ENCODE results near the gene TSPEAR. TPM values are rescaled to one million over a fixed set of nuclear protein-coding genes. Genes with fewer than 3 reads are reported as not detected.
A peak's percentile ranks its signal among the peaks of the same experiment; 100 is the strongest.

Gene TSPEAR
- total and polyA plus RNA-seq, 2 of the 13 experiments (the other 11 are each of a cell fraction or from before 2014, with no cell fraction given), result 0.07 to 0.32 TPM

GRCh38 chr21:44483288-44484237 is 227.8 kb downstream of the TSPEAR start (continued):
- TF ChIP-seq, protein P1, sequence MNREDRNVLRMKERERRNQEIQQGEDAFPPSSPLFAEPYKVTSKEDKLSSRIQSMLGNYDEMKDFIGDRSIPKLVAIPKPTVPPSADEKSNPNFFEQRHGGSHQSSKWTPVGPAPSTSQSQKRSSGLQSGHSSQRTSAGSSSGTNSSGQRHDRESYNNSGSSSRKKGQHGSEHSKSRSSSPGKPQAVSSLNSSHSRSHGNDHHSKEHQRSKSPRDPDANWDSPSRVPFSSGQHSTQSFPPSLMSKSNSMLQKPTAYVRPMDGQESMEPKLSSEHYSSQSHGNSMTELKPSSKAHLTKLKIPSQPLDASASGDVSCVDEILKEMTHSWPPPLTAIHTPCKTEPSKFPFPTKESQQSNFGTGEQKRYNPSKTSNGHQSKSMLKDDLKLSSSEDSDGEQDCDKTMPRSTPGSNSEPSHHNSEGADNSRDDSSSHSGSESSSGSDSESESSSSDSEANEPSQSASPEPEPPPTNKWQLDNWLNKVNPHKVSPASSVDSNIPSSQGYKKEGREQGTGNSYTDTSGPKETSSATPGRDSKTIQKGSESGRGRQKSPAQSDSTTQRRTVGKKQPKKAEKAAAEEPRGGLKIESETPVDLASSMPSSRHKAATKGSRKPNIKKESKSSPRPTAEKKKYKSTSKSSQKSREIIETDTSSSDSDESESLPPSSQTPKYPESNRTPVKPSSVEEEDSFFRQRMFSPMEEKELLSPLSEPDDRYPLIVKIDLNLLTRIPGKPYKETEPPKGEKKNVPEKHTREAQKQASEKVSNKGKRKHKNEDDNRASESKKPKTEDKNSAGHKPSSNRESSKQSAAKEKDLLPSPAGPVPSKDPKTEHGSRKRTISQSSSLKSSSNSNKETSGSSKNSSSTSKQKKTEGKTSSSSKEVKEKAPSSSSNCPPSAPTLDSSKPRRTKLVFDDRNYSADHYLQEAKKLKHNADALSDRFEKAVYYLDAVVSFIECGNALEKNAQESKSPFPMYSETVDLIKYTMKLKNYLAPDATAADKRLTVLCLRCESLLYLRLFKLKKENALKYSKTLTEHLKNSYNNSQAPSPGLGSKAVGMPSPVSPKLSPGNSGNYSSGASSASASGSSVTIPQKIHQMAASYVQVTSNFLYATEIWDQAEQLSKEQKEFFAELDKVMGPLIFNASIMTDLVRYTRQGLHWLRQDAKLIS (CRISPR knock-in tag; IDR thresholded peaks at IDR 0.05), result peak; percentile 7; the same call in 1 of the 2 replicates
- TF ChIP-seq ZNF121 (CRISPR knock-in tag; IDR thresholded peaks at IDR 0.05) (peak; percentile 58; the same call in 1 of the 2 replicates), MXD4 (CRISPR knock-in tag; IDR thresholded peaks at IDR 0.05) (0 out of 2 replicates have a peak, but pooled peaks have one; percentile 13), ZSCAN31 (CRISPR knock-in tag; IDR thresholded peaks at IDR 0.05; ENCODE audit: low read depth) (peak; percentile 47; the same call in 1 of the 2 replicates), SOX13 (IDR thresholded peaks at IDR 0.05) (no peak), SOX13 (CRISPR knock-in tag; conservative IDR thresholded peaks at IDR 0.05 in 1 of 2, IDR thresholded peaks at IDR 0.05 in 1 of 2) (no peak), ZNF674 (CRISPR knock-in tag; IDR thresholded peaks at IDR 0.05; ENCODE audit: low read depth) (0 out of 2 replicates have a peak, but pooled peaks have one; percentile 37), STAT5B (CRISPR knock-in tag; IDR thresholded peaks at IDR 0.05) (no peak), MEIS2 (CRISPR knock-in tag; IDR thresholded peaks at IDR 0.05) (no peak), SAFB2 (CRISPR knock-in tag; IDR thresholded peaks at IDR 0.05; ENCODE audit: borderline replicate concordance, low read depth) (0 out of 2 replicates have a peak, but pooled peaks have one; percentile 54), MAZ (IDR thresholded peaks at IDR 0.05; ENCODE audit: borderline replicate concordance, low read depth, low read length) (no peak), MAZ (CRISPR knock-in tag; IDR thresholded peaks at IDR 0.05; ENCODE audit: low read depth) (0 out of 2 replicates have a peak, but pooled peaks have one; percentile 13), ZNF335 (CRISPR knock-in tag; IDR thresholded peaks at IDR 0.05) (peak; percentile 29; the same call in 1 of the 2 replicates), ZNF780A (CRISPR knock-in tag; IDR thresholded peaks at IDR 0.05) (no peak), CREM (IDR thresholded peaks at IDR 0.05) (peak; percentile 49), CREM (CRISPR knock-in tag; IDR thresholded peaks at IDR 0.05) (no peak), ISL2 (CRISPR knock-in tag; IDR thresholded peaks at IDR 0.05) (0 out of 2 replicates have a peak, but pooled peaks have one; percentile 30), ZNF7 (CRISPR knock-in tag; IDR thresholded peaks at IDR 0.05) (no peak)
- TF ChIP-seq, protein P2, sequence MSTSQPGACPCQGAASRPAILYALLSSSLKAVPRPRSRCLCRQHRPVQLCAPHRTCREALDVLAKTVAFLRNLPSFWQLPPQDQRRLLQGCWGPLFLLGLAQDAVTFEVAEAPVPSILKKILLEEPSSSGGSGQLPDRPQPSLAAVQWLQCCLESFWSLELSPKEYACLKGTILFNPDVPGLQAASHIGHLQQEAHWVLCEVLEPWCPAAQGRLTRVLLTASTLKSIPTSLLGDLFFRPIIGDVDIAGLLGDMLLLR (CRISPR knock-in tag; IDR thresholded peaks at IDR 0.05), result no peak
- TF ChIP-seq, protein P3, sequence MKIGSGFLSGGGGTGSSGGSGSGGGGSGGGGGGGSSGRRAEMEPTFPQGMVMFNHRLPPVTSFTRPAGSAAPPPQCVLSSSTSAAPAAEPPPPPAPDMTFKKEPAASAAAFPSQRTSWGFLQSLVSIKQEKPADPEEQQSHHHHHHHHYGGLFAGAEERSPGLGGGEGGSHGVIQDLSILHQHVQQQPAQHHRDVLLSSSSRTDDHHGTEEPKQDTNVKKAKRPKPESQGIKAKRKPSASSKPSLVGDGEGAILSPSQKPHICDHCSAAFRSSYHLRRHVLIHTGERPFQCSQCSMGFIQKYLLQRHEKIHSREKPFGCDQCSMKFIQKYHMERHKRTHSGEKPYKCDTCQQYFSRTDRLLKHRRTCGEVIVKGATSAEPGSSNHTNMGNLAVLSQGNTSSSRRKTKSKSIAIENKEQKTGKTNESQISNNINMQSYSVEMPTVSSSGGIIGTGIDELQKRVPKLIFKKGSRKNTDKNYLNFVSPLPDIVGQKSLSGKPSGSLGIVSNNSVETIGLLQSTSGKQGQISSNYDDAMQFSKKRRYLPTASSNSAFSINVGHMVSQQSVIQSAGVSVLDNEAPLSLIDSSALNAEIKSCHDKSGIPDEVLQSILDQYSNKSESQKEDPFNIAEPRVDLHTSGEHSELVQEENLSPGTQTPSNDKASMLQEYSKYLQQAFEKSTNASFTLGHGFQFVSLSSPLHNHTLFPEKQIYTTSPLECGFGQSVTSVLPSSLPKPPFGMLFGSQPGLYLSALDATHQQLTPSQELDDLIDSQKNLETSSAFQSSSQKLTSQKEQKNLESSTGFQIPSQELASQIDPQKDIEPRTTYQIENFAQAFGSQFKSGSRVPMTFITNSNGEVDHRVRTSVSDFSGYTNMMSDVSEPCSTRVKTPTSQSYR (CRISPR knock-in tag; IDR thresholded peaks at IDR 0.05; ENCODE audit: borderline replicate concordance), result no peak
- TF ChIP-seq, protein P4, sequence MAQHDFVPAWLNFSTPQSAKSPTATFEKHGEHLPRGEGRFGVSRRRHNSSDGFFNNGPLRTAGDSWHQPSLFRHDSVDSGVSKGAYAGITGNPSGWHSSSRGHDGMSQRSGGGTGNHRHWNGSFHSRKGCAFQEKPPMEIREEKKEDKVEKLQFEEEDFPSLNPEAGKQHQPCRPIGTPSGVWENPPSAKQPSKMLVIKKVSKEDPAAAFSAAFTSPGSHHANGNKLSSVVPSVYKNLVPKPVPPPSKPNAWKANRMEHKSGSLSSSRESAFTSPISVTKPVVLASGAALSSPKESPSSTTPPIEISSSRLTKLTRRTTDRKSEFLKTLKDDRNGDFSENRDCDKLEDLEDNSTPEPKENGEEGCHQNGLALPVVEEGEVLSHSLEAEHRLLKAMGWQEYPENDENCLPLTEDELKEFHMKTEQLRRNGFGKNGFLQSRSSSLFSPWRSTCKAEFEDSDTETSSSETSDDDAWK (CRISPR knock-in tag; IDR thresholded peaks at IDR 0.05), result no peak
